Esophagus squamous epithelium (tissue), 4 donors: ENCODE measurements around the gene PCCA.

ENCODE experiments used
- POLR2A ChIP-seq, 4 donors: fragments of 450-650 bp; IDR thresholded peaks; one replicate each; pipeline ENCODE4 v1.6.1; 2017; ENCODE audit warnings: antibody characterized with exemption in 4 of 4, mild to moderate bottlenecking in 4 of 4, moderate library complexity in 3 of 4
- TF ChIP-seq, protein P1 (sequence below), 6 experiments: fragments of 450-650 bp in 4 of 6; fragments of 200-600 bp in 2 of 6; sonication (generic) in 2 of 6; IDR thresholded peaks; one replicate each; pipeline ENCODE4 v1.5.1; 2016 to 2019; ENCODE audit warnings: antibody characterized with exemption in 6 of 6, mild to moderate bottlenecking in 4 of 6, moderate library complexity in 4 of 6

DNA sequence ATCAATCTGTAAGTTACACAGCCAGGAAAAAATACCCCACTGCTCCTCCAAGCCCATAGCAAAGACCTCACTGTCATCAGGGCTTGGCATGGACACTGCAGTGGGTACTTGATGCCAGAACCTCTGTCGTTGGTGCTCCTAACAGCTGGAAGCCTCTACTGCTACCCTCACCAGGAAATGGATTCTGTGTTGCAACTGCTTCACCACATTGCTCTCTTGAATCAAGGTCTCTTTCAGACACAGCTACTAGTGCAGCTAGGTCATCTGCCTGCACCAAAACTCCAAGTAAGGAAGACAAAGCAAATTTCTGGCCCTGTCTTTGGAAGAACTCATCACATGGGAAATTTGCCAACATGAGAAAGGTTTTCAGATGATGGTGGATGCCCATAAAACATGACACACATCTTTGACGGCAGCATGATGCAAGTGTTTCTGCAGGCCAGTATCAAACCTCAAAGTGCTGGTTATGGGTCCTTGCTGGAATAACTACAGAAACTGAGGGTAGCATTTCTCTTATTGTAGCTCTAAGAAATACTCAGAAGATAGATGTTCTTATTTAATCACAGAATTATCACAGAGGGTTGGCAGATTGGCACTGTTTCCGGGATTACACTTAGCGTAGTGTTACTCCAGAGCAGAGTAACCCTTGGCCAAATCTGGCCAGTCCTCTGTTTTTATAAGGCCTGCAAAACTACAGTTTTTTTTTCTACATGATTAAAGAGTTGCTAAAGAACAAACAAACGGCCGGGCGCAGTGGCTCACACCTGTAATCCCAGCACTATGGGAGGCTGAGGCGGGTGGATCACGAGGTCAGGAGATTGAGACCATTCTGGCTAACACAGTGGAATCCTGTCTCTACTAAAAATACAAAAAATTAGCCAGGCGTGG is 12.9 kb upstream of the PCCA start:
- TF ChIP-seq, protein P1, sequence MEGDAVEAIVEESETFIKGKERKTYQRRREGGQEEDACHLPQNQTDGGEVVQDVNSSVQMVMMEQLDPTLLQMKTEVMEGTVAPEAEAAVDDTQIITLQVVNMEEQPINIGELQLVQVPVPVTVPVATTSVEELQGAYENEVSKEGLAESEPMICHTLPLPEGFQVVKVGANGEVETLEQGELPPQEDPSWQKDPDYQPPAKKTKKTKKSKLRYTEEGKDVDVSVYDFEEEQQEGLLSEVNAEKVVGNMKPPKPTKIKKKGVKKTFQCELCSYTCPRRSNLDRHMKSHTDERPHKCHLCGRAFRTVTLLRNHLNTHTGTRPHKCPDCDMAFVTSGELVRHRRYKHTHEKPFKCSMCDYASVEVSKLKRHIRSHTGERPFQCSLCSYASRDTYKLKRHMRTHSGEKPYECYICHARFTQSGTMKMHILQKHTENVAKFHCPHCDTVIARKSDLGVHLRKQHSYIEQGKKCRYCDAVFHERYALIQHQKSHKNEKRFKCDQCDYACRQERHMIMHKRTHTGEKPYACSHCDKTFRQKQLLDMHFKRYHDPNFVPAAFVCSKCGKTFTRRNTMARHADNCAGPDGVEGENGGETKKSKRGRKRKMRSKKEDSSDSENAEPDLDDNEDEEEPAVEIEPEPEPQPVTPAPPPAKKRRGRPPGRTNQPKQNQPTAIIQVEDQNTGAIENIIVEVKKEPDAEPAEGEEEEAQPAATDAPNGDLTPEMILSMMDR (IDR thresholded peaks at IDR 0.05) = no peak
- TF ChIP-seq POLR2A (IDR thresholded peaks at IDR 0.05) = no peak
